Measurements from ENCODE around the gene SPEF2.
"Not testable (repeated sequence)": the region's sequence is repeated elsewhere in the genome, so short reads cannot be mapped to it uniquely, and the experiment has no call there.

The SPEF2 gene

GRCh38 chr5:35815089-35815936 is 197.7 kb downstream of the SPEF2 start:
- DNase-seq (ENCODE audit: low spot score) (peak; percentile 30), FAIRE-seq (peak; percentile 89)

- DNase-seq (ENCODE audit: low spot score) (no peak), FAIRE-seq (no peak)
These were observed 199.3 kb downstream of the SPEF2 start for GRCh38 chr5:35816881-35817521.

- FAIRE-seq (no peak), DNase-seq (ENCODE audit: low spot score) (no peak)
These were observed 201.4 kb downstream of the SPEF2 start for GRCh38 chr5:35819026-35819425.

DNA sequence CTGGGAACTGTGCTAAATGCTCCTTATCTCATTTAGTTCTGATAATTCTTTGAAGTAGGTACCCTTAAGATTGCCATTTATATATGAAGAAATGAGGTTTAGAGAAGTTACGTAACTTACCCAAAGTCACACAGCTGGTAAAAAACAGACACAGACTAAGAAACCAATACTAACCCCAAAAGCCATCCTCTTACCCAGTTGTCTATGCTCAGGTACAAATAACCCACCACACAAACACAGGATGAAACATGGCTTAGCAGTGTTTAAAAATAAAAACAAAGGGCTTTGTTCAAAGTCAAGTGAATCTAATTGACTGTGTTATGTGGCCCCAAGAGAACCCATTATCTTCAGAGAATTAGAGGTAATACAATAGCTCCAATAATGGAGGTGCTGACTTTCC is 202.0 kb downstream of the SPEF2 start:
- FAIRE-seq (no peak), DNase-seq (ENCODE audit: low spot score) (no peak)

DNA sequence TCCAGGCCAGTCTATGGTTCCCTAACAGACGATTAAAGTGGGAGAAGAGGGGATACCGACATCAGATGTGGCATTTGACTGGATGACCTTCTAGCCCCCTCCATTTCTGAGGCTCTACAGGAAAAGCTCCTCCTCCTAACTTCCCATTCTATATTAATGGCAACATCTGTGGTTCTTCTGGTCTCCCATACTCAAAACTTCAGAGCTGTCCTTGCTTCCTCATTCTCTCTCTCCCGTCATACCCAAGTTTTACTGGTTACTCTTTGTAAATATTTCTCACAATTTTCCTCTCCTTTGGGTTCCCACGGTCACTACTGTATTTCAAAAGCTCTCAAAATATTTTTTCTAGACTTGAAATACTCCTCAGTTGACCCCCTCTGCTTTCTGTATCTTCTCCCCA is 203.1 kb downstream of the SPEF2 start:
- FAIRE-seq (no peak), DNase-seq (ENCODE audit: low spot score) (no peak)

DNA sequence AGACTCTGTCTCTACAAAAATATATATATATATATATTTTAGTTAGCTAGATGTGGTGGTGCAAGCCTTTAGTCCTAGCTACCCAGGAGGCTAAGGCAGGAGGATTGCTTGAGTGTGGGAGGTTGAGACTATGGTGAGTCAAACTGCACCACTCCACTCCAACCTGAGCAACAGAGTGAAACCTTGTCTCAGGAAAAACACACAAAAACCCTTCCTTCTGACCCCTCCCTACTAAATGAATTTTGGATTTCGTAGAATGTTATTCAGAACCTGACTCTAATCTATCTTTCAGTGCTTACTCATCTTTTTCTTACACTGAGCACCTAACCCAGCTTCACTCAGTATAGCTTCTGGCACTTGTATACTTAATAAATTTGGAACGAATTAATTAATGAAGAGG is 203.8 kb downstream of the SPEF2 start:
- DNase-seq (ENCODE audit: low spot score) (no peak), FAIRE-seq (no peak)

GRCh38 chr5:35822511-35822910 is 204.8 kb downstream of the SPEF2 start:
- FAIRE-seq (no peak), DNase-seq (ENCODE audit: low spot score) (no peak)

GRCh38 chr5:35823347-35824098 is 205.9 kb downstream of the SPEF2 start:
- DNase-seq (ENCODE audit: low spot score) = no peak
- FAIRE-seq = no peak

- FAIRE-seq (no peak), DNase-seq (ENCODE audit: low spot score) (no peak)
These were observed 208.4 kb downstream of the SPEF2 start for GRCh38 chr5:35826056-35826455.

- FAIRE-seq (no peak), DNase-seq (ENCODE audit: low spot score) (no peak)
These were observed 208.9 kb downstream of the SPEF2 start for GRCh38 chr5:35826554-35826953.

DNA sequence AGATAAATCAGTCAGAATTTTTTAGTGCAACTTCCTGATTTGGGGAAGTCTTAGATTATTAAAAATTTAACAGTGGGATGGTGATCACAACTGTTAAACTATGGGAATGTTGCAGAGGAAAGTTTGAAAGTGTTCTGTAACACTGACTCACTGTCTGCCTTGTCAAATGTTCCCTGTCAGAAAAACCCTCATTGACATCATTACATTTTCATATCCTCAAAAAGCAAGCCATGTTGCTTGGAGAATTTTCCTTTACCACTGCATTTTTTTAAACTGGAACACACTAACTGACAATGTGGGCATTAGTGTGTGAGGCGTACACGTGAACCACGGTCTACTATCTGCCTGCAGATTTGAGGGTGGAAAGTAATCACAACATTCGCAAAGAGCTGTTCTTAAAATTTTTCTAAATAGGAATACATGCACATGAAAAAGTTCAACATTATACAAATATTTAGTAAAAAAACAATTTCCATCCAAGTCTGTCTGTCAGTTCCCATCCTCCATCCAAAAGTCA is 210.5 kb downstream of the SPEF2 start:
- FAIRE-seq = no peak

GRCh38 chr5:35830587-35830986 is 212.9 kb downstream of the SPEF2 start:
- no peak for FAIRE-seq

More for the DNA sequence above, 210.5 kb downstream of the SPEF2 start:
- no peak for DNase-seq (ENCODE audit: low spot score)

GRCh38 chr5:35832762-35833161 is 215.1 kb downstream of the SPEF2 start:
- DNase-seq (ENCODE audit: low spot score) (no peak), FAIRE-seq (no peak)

More at GRCh38 chr5:35830587-35830986, 212.9 kb downstream of the SPEF2 start:
- DNase-seq (ENCODE audit: low spot score) = no peak

DNA sequence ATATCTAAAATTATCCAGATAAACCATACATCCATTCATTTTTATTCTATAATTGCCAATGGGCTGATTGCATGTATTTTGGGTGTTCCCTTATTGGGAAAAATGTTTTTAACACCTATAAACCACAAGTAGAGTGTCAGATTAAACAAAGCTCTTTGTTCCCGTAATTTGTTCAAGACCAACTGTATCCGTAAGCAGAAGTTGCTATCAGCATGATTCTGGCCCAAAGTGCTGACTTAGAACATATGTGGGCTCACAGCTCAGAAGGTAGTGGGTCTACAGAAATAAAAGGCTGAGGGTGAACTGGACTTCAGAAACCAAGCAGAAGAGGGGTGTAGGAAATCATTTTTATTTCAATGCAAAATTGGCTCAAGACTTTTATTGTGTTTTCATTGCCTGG is 215.6 kb downstream of the SPEF2 start:
- DNase-seq (ENCODE audit: low spot score) (no peak), FAIRE-seq (no peak)

DNA sequence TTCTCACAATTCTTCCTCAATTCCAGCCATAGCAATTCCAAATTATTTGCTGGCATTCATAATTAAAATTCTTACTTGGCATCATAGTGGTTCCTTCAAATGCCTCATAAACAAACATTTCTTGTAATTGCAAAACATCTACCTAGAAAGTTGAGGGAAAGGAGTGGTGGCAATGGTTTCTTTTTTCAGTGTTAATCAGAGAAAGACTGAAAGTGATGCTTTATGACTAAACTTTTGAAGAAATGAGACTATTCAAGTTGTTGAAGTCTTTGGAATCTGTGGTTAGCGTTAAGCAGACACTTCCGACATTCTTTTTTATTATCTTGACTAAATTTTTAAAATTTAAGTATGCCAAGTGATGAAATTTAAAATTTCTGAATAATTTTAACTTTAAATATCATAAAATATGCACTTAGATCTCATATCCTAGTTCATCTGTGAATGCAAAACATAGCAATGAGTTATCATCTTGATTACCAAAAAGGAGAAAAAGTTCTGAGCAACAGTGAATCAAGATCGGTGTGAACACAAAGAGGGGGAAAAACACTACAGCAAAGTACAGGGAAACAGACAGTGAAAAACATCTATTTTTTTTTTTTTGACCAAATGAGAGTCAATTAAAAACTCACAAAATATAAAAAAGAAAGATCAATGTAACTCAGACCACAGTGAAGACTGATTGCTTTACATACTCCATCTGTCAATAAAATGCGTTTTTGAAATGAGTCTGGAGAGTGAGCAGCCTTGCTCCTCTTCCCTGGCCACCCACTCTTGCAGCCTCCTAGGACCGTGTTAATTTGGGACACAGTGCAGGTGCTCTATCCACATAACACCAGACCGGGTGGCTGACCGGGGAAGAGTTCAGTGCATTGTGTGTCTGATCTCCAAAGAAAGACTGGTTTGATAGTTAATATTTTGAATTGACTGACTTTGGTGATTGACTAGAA is 218.4 kb downstream of the SPEF2 start:
- FAIRE-seq (no peak), DNase-seq (ENCODE audit: low spot score) (no peak)

GRCh38 chr5:35838370-35839042 is 220.8 kb downstream of the SPEF2 start:
- DNase-seq (ENCODE audit: low spot score) = no peak
- FAIRE-seq = peak; percentile 32

DNA sequence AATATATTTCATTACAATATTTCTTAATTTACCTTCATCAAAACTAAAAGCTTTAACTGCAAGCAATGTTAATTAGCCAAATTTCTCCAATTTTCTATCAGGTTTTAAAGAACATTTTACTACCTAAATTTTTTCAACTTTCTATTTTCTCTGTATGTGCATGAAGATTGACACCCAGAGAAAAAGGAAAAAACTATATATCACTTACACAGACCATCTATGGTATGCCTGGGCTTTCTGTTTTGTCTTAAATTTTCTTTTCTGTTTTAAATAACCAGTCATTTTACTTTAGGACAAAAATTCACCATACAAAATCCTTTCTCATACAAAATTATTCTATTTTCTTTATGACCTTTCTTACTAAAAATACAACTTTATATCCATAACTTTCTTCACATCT is 225.2 kb downstream of the SPEF2 start:
- FAIRE-seq = no peak
- no peak for DNase-seq (ENCODE audit: low spot score)

DNA sequence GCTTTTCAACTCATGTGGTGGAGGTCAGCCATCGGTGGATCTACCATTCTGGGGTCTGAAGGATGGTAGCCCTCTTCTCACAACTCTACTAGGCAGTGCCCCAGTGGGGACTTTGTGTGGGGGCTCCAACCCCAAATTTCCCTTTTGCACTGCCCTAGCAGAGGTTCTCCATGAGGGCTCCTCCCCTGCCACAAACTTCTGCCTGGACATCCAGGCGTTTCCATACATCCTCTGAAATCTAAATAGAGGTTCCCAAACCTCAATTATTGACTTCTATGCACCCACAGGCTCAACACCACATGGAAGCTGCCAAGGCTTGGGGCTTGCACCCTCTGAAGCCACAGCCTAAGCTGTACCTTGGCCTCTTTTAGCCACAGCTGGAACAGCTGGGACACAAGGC is 227.8 kb downstream of the SPEF2 start:
- not testable (repeated sequence) for DNase-seq (ENCODE audit: low spot score); FAIRE-seq

- no peak for DNase-seq (ENCODE audit: low spot score)
- FAIRE-seq = no peak
These were observed 229.8 kb downstream of the SPEF2 start for GRCh38 chr5:35847491-35847890.

- no peak for FAIRE-seq
- DNase-seq (ENCODE audit: low spot score) = no peak
These were observed 230.3 kb downstream of the SPEF2 start for GRCh38 chr5:35847961-35848360.

Data from urothelium cell line (cell line).